EH (cell line): ENCODE results near the gene UBFD1.
"Not testable (repeated sequence)": the region's sequence is repeated elsewhere in the genome, so short reads cannot be mapped to it uniquely, and the experiment has no call there.

Experiments
- DNase-seq: peaks from one replicate; pipeline ENCODE4 v3.0.0-alpha.2; 2015; ENCODE audit warnings: low read depth

UBFD1 gene

GRCh38 chr16:23609929-23610328 is 52.4 kb downstream of the UBFD1 start:
- DNase-seq: no peak

GRCh38 chr16:23610905-23611304 is 53.4 kb downstream of the UBFD1 start:
- not testable (repeated sequence) for DNase-seq

- peak; percentile 3 for DNase-seq
Observed at GRCh38 chr16:23611936-23612335, 54.4 kb downstream of the UBFD1 start.

GRCh38 chr16:23615805-23616204 is 58.3 kb downstream of the UBFD1 start:
- DNase-seq: no peak
